HG02970 (cell line): ENCODE measurements around the gene RPL26.
A peak's percentile ranks its signal among the peaks of the same experiment; 100 is the strongest.
"Not testable (repeated sequence)": the region's sequence is repeated elsewhere in the genome, so short reads cannot be mapped to it uniquely, and the experiment has no call there.

Source experiments
- ATAC-seq: cut with Tn5 transposase; IDR thresholded peaks from one replicate; pipeline ENCODE4 v1.9.1; 2021; ENCODE audit warnings: mild to moderate bottlenecking, moderate library complexity, moderate number of reproducible peaks; ENCODE audit not compliant: unreplicated experiment, low FRiP score

Gene RPL26

GRCh38 chr17:8397636-8398035 lies 14.6 kb upstream of the RPL26 start, which contains the start of gene RNF222:
TSS of gene RNF222 (minus strand) at chr17:8397827. CDS start at chr17:8393461, 4,366 bp downstream.
- ATAC-seq, result no peak

GRCh38 chr17:8394497-8394896 lies 11.5 kb upstream of the RPL26 start:
- ATAC-seq, result not testable (repeated sequence)

DNA sequence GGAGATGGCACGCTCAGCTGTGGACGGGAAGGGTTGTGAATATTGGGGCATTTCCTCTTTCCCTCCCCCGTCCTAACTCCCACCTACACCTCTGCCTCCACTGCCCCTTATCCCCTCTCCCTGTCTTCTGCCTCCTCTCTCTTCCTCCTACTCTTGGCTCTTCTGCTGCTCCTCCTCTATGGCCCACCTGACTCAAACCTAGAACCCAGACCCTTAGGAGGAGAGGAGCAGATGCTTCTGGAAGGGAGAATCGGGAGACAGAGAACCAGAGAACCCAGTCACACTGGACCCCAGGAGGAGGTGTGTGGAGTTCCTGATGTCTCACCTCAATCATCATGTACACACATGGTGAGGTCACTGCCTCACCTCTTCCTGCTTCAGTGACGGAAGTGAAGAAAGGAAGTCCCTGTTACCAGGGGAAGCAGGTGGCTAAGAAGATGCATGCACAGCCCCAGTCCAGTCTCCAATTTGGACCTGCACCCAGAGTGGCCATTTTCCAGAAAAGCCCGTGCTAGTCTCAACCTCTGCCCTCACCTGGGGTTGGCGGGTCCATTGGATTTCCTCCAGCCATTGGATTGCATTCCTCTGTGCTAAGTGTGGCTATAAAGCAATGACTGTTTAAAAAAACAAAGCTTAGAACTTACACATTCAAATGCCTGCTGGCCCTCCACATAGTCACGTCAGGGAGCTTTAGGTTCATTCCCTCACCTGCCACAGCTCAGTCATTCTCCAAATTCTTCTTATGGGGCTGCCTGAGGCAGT lies 10.7 kb upstream of the RPL26 start:
- ATAC-seq, result no peak

DNA sequence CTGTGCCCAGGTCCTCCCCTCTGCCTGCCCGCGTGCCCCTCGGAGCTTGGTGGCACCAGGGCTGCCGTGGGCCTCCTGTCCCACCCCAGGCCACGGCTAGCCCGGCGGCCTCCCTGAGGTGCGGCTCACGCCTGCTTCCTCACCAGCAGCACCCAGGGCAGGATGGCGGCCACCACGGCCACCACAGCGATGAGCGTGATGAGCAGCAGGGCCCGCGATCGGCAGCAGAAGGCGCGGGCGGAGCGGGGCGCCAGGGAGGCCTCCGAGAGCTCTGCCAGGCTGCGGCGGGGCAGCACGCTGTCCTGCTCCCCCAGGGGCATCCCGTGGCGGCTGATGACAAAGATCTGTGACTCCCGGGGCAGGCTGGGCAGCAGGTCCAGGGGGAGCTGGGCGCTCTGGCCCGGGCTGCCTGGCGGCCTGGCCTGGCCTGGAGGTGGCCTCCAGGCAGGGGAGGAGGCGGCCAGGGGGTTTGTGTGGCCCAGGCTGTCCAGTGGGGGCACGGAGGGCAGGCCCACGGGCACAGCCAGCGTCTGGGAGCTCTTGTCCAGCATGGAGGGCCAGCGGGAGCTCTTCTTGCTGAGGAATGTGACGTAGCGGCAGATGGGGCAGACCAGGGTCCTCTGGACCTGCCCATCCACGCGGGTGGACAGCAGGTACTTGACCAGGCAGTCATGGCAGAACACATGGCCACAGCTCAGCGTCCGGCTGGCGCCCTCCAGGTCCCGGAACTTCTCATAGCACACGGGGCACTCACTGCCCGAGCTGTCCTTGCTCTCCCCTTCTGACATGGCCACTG lies 9.9 kb upstream of the RPL26 start:
- no peak for ATAC-seq

GRCh38 chr17:8392274-8392673 lies 9.3 kb upstream of the RPL26 start:
- no peak for ATAC-seq

DNA sequence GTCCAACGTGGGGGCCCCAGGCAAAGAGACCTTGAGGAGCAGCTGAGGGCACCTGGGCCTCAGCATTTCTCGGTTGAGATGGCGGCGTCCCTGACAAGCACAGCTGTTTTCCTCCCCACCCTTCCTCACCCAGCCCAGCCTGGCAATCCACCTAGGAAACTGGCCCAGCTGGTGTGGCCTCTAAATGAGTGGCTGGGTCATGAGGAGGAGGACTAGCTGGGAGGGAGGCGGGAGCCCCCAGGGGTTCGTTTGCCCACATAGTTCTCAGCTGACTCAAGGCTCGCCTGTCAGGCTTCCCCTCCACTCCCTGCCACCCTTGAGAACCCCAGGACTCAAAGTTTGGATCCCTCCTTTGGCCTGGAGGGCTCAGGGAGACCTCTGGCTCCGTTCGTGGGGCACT lies 8.7 kb upstream of the RPL26 start:
- no peak for ATAC-seq

GRCh38 chr17:8387914-8388651 lies 5.1 kb upstream of the RPL26 start:
- ATAC-seq, result no peak

- no peak for ATAC-seq
These were observed 3.8 kb upstream of the RPL26 start for GRCh38 chr17:8386841-8387240.

- ATAC-seq, result no peak
These were observed 1.9 kb upstream of the RPL26 start for GRCh38 chr17:8384801-8385378.

- no peak for ATAC-seq
These were observed 182 bp downstream of the RPL26 start for GRCh38 chr17:8382880-8383142.

DNA sequence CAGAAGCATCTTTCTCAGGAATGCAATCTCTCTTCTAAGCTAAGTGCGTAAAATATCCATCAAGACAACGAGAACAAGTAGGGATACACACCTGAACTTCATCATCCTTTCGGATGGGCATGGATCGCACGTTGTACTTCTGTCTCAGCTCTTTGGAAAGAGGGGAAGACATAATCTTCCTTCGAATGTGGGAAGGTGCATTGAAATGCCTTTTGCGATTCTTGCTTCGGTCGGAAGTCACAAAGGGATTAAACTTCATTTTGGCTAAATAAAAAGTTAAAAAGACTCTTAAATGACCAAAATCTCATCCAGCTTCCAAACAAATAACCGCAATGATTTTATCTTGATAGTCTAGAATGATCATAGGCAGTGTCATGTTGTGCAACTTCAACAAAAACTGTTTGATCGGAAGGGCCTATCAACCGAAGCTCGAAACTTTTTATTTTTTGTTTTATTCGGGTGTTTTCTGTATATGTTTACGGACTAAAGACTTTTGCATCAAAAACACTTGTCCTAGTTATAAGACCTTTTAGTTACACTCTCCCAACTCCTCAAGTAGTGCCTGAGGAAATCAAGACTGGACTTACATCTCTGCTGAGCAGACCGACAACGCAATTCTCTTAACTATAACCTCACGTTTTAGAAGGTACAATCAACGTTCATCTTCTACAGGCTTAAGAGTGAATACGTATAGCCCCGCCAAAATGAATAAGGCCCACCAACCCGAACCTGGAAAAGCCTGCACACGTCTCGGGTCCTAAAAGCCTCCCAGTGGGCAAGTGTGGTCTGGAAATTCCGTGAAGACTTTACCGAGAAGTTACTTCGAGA lies 727 bp downstream of the RPL26 start:
- ATAC-seq, result no peak

DNA sequence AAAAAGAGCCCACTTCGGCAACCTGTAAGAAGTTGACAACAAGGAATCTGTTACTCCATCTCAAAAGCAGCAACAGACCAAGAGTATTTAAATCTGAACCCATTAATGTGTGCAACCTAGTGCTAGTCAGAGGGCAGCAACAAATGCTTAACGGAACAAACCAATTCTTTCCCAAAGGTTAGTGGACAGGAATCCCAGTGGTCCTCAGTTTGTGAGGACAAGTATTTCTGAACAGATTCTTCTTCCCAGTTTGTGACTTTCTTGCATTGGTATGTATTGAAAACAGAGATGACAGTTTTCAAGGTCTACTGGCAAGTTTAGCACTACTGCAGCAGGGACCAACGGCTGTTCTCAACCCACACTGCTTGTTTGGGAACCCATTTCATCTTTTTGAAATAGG lies 2.9 kb downstream of the RPL26 start:
- ATAC-seq, result no peak

GRCh38 chr17:8378117-8378516 lies 4.9 kb downstream of the RPL26 start:
- not testable (repeated sequence) for ATAC-seq

DNA sequence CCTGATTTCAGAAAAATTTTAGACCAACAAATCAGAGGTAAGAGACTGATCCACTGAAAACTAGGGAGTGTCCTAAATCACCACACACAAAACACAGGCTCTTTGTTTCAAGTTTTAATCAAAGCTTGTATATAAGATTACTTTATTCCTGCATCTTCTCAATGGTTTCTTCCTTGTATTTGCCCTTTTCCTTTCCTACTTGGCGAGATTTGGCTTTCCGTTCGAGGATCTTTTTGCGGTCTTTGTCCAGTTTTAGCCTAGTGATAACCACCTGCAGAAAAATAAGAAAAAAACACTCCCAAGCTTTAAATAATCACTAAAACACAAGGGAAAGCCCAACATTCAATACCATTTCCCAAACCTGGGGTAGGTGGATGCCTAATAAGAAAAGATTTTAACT lies 5.6 kb downstream of the RPL26 start:
- no peak for ATAC-seq

GRCh38 chr17:8376271-8377067 lies 6.5 kb downstream of the RPL26 start, which contains the start of gene KRABD2:
TSS of gene KRABD2 (minus strand) at chr17:8376704.
- ATAC-seq, result peak; percentile 86

GRCh38 chr17:8375738-8376259 lies 7.2 kb downstream of the RPL26 start:
- ATAC-seq, result no peak

GRCh38 chr17:8373856-8374255 lies 9.1 kb downstream of the RPL26 start:
- not testable (repeated sequence) for ATAC-seq

GRCh38 chr17:8372422-8372821 lies 10.6 kb downstream of the RPL26 start:
- no peak for ATAC-seq

- no peak for ATAC-seq
These were observed 11.2 kb downstream of the RPL26 start for GRCh38 chr17:8371786-8372185.
